HL-60 (cell line): ENCODE data around the gene TBX4.

Experiments used
- GABPA ChIP-seq: IDR thresholded peaks from 2 replicates; pipeline ENCODE4 v1.6.1; 2012; ENCODE audit warnings: low read depth
- POLR2AphosphoS5 ChIP-seq: IDR thresholded peaks from 2 replicates; pipeline ENCODE4 v1.6.1; 2012; ENCODE audit warnings: low read depth
- TF ChIP-seq, protein P1 (sequence below): IDR thresholded peaks from one replicate; pipeline ENCODE4 v1.5.1; 2011; ENCODE audit warnings: low read length, control low read depth, inconsistent platforms; ENCODE audit not compliant: insufficient read depth
- TF ChIP-seq, protein P2 (sequence below): IDR thresholded peaks from 2 replicates; pipeline ENCODE4 v1.6.1; 2012; ENCODE audit warnings: low read depth; ENCODE audit not compliant: insufficient replicate concordance

DNA sequence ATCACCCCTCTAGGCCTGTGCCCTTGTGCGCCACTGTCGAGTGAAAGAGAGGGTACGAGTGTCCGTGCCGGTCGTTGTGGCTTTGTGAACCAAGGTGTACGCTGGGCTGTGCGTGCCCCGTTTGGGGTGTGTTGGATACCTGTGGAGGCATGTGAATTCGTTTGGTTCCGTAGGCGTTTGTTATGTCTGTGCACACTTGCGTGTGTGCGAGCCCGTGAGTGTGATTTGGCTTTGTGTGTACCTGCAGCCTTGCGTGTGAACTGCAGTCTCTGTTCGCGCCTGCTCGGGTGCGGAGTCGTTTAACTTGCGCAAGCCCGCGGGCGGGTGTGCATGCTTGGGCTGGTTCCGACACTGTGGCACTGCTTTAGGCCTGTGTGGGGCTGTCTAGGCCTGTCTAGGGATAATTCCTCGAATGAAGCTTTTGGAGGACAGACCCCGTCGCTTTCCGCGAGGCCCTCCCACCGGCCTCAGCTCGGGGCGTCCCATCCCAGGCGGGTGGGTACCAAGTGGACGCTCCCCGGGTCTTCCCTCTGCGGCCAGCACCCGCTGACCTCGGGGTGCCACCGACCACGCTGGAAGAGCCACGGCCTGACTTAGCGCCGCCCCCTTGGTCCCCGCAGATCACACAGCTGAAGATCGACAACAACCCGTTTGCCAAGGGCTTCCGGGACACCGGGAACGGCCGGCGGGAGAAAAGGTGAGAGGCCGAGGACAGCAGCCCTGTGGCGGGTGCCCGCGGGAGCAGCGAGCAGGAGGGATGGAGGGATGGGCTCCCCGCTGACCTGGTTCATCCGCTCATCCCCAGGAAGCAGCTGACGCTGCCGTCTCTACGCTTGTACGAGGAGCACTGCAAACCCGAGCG lies 48.2 kb upstream of the TBX4 start:
- TF ChIP-seq, protein P1, sequence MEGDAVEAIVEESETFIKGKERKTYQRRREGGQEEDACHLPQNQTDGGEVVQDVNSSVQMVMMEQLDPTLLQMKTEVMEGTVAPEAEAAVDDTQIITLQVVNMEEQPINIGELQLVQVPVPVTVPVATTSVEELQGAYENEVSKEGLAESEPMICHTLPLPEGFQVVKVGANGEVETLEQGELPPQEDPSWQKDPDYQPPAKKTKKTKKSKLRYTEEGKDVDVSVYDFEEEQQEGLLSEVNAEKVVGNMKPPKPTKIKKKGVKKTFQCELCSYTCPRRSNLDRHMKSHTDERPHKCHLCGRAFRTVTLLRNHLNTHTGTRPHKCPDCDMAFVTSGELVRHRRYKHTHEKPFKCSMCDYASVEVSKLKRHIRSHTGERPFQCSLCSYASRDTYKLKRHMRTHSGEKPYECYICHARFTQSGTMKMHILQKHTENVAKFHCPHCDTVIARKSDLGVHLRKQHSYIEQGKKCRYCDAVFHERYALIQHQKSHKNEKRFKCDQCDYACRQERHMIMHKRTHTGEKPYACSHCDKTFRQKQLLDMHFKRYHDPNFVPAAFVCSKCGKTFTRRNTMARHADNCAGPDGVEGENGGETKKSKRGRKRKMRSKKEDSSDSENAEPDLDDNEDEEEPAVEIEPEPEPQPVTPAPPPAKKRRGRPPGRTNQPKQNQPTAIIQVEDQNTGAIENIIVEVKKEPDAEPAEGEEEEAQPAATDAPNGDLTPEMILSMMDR: no peak
- TF ChIP-seq, protein P2, sequence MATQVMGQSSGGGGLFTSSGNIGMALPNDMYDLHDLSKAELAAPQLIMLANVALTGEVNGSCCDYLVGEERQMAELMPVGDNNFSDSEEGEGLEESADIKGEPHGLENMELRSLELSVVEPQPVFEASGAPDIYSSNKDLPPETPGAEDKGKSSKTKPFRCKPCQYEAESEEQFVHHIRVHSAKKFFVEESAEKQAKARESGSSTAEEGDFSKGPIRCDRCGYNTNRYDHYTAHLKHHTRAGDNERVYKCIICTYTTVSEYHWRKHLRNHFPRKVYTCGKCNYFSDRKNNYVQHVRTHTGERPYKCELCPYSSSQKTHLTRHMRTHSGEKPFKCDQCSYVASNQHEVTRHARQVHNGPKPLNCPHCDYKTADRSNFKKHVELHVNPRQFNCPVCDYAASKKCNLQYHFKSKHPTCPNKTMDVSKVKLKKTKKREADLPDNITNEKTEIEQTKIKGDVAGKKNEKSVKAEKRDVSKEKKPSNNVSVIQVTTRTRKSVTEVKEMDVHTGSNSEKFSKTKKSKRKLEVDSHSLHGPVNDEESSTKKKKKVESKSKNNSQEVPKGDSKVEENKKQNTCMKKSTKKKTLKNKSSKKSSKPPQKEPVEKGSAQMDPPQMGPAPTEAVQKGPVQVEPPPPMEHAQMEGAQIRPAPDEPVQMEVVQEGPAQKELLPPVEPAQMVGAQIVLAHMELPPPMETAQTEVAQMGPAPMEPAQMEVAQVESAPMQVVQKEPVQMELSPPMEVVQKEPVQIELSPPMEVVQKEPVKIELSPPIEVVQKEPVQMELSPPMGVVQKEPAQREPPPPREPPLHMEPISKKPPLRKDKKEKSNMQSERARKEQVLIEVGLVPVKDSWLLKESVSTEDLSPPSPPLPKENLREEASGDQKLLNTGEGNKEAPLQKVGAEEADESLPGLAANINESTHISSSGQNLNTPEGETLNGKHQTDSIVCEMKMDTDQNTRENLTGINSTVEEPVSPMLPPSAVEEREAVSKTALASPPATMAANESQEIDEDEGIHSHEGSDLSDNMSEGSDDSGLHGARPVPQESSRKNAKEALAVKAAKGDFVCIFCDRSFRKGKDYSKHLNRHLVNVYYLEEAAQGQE: no peak
- TF ChIP-seq POLR2AphosphoS5 (no peak), GABPA (no peak)
